CD14-positive monocyte (primary cell): ENCODE measurements around the gene COL4A2. TPM values are rescaled to one million over a fixed set of nuclear protein-coding genes. Genes with fewer than 3 reads are reported as not detected.
"Not testable (repeated sequence)": the region's sequence is repeated elsewhere in the genome, so short reads cannot be mapped to it uniquely, and the experiment has no call there.

ENCODE experiments used
- DNase-seq, 3 donors: peaks; one replicate each; pipeline ENCODE4 v3.0.0-alpha.2; 2011 to 2022
- H2AFZ ChIP-seq: 2 replicates; pipeline ENCODE4 v1.6.0; 2012; ENCODE audit warnings: mild to moderate bottlenecking, low read depth, low read length, inconsistent platforms; ENCODE audit not compliant: insufficient read depth, poor library complexity, severe bottlenecking
- H3K27ac ChIP-seq, 2 donors: 1 replicate in 1 of 2; 2 replicates in 1 of 2; pipeline ENCODE4 v1.5.1; 2012 to 2013; ENCODE audit warnings: low read length in 2 of 2, control low read depth in 1 of 2, inconsistent platforms in 1 of 2, low read depth in 1 of 2, mild to moderate bottlenecking in 1 of 2
- H3K27me3 ChIP-seq, 2 donors: one replicate each; pipeline versions ENCODE4 v1.6.0 to v1.6.1; 2011 to 2013; ENCODE audit warnings: low read length in 2 of 2; ENCODE audit not compliant: control insufficient read depth in 2 of 2, insufficient read depth in 2 of 2
- H3K36me3 ChIP-seq, 2 donors: replicated peaks in 1 of 2; 1 replicate in 1 of 2; 2 replicates in 1 of 2; pipeline versions ENCODE4 v1.5.1 to v1.6.1; 2012 to 2013; ENCODE audit warnings: low read length in 2 of 2, control low read depth in 1 of 2, inconsistent platforms in 1 of 2, mild to moderate bottlenecking in 1 of 2; ENCODE audit not compliant: insufficient read depth in 2 of 2, control insufficient read depth in 1 of 2
- H3K4me1 ChIP-seq, 2 donors: 1 replicate in 1 of 2; 2 replicates in 1 of 2; pipeline versions ENCODE4 v1.5.1 to v1.6.1; 2012 to 2013; ENCODE audit warnings: low read length in 2 of 2, control low read depth in 1 of 2, inconsistent platforms in 1 of 2, mild to moderate bottlenecking in 1 of 2, moderate library complexity in 1 of 2; ENCODE audit not compliant: insufficient read depth in 2 of 2, control insufficient read depth in 1 of 2
- H3K4me2 ChIP-seq: replicated peaks from 2 replicates; pipeline ENCODE3; 2012; ENCODE audit warnings: low read length, moderate library complexity, mild to moderate bottlenecking; ENCODE audit not compliant: poor library complexity, severe bottlenecking; ENCODE audit errors: extremely low read depth
- H3K4me3 ChIP-seq, 3 experiments: fragments of 200-600 bp in 1 of 3; sonication (generic) in 1 of 3; replicated peaks in 1 of 3; 1 replicate in 2 of 3; 2 replicates in 1 of 3; pipeline ENCODE4 v1.5.1; 2011 to 2013; ENCODE audit warnings: low read length in 3 of 3, mild to moderate bottlenecking in 3 of 3, control low read depth in 2 of 3, low read depth in 2 of 3, inconsistent platforms in 1 of 3, moderate library complexity in 1 of 3
- H3K79me2 ChIP-seq: 2 replicates; pipeline ENCODE4 v1.6.0; 2012; ENCODE audit warnings: mild to moderate bottlenecking, control low read depth, inconsistent platforms, low read length, moderate library complexity; ENCODE audit not compliant: insufficient read depth
- H3K9ac ChIP-seq: 2 replicates; pipeline ENCODE4 v1.6.0; 2017; ENCODE audit warnings: low read length, mild to moderate bottlenecking; ENCODE audit not compliant: insufficient read depth, poor library complexity, severe bottlenecking
- H3K9me3 ChIP-seq, 2 donors: replicated peaks in 1 of 2; 1 replicate in 1 of 2; 2 replicates in 1 of 2; pipeline versions ENCODE4 v1.5.1 to v1.6.1; 2012 to 2013; ENCODE audit warnings: low read length in 2 of 2, control low read depth in 1 of 2; ENCODE audit not compliant: control insufficient read depth in 1 of 2, insufficient read depth in 1 of 2
- H4K20me1 ChIP-seq: 2 replicates; pipeline ENCODE4 v1.6.0; 2012; ENCODE audit warnings: mild to moderate bottlenecking, low read length, control low read depth, moderate library complexity; ENCODE audit not compliant: insufficient read depth
- H3K27ac Mint-ChIP-seq, 7 donors: one replicate each; pipeline ENCODE4 v1.8.0; 2020; ENCODE audit warnings: mild to moderate bottlenecking in 7 of 7, mixed read lengths in 7 of 7, moderate library complexity in 6 of 7, inconsistent platforms in 2 of 7
- H3K27me3 Mint-ChIP-seq, 3 donors: one replicate each; pipeline ENCODE4 v1.8.0; 2021 to 2022; ENCODE audit warnings: low read depth in 3 of 3, mild to moderate bottlenecking in 3 of 3, mixed read lengths in 3 of 3, moderate library complexity in 3 of 3, inconsistent platforms in 1 of 3
- H3K36me3 Mint-ChIP-seq, 2 donors: one replicate each; pipeline ENCODE4 v1.8.0; 2020; ENCODE audit warnings: mixed read lengths in 2 of 2, inconsistent platforms in 1 of 2, mild to moderate bottlenecking in 1 of 2
- H3K4me1 Mint-ChIP-seq: one replicate; pipeline ENCODE4 v1.8.0; 2020; ENCODE audit warnings: mild to moderate bottlenecking, mixed read lengths
- H3K4me3 Mint-ChIP-seq, 2 donors: one replicate each; pipeline ENCODE4 v1.8.0; 2020; ENCODE audit warnings: mild to moderate bottlenecking in 2 of 2, mixed read lengths in 2 of 2, moderate library complexity in 1 of 2
- H3K9me3 Mint-ChIP-seq, 7 donors: one replicate each; pipeline ENCODE4 v1.8.0; 2020 to 2022; ENCODE audit warnings: mixed read lengths in 7 of 7, mild to moderate bottlenecking in 6 of 7, moderate library complexity in 6 of 7, inconsistent platforms in 2 of 7
- WGBS: methylation state at CpG from one replicate; pipeline ENCODE4 v1.1.5; 2013; ENCODE audit warnings: missing lambda C conversion rate; ENCODE audit not compliant: insufficient coverage; 5-methylcytosine and 5-hydroxymethylcytosine counted together
- intact Hi-C, 2 donors: fragments of 100-400 bp; cut with micrococcal nuclease; formaldehyde crosslinking; loops; one replicate each; pipeline versions ENCODE4 v1.15.0 to v1.15.1; 2023
- polyA plus RNA-seq, 3 donors: library from polyadenylated mRNA; depleted of rRNA in 1 of 3; unstranded in 2 of 3; stranded (reverse) in 1 of 3; fragments of 300-500 nt in 2 of 3; fragments of >200 nt in 1 of 3; fragmentation: Illumina TruSeq in 2 of 3; gene quantifications; 1 replicate in 2 of 3; 2 replicates in 1 of 3; pipeline ENCODE4 v1.2.3, GENCODE V29; 2012 to 2021
- TF ChIP-seq, protein P1 (sequence below): fragments of 200-600 bp; IDR thresholded peaks from one replicate; pipeline ENCODE4 v1.8.0; 2022; ENCODE audit warnings: antibody characterized with exemption, mild to moderate bottlenecking

The COL4A2 gene
- polyA plus RNA-seq, 3 donors = not detected

DNA sequence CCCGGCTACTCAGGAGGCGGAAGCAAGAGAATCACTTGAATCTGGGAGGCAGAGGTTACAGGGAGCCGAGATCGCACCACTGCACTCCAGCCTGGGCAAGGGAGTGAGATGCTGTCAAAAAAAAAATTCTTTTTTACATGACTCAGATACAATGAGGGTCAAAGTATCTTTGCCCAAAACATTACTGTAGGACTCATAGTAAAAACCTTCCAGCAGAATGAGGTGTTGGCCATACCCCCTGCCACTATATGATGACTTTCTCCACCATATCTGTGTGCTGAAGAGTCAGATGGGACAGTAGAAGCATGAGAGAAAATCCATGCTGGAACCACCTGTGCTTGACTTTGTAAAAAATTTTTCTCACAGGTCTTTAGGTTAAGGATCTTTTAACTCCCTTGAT, 86.7 kb downstream of the COL4A2 start:
- peaks cover 29 to 58% (median 35%) of the 10 kb centered on the region in 3 donors for H3K27me3 Mint-ChIP-seq
- WGBS = 95% methylated on average over 4 of the region's 4 CpGs
- Histone ChIP-seq H3K4me2 (no peak overlapping the region), H3K4me1 (no peaks in the 10 kb centered on the region), H3K79me2 (no peaks in the 10 kb centered on the region), H3K4me3 (no peak overlapping the region), H3K36me3 (no peaks in the 10 kb centered on the region), H3K9me3 (peaks cover 0 to 7% of the 10 kb centered on the region in 2 donors), H4K20me1 (no peaks in the 10 kb centered on the region), H3K9ac (no peak overlapping the region), H3K27ac (no peak overlapping the region), H2AFZ (no peak overlapping the region), H3K27me3 (peaks cover 5 to 9% of the 10 kb centered on the region in 2 donors)
- peaks cover 3 to 24% (median 15%) of the 10 kb centered on the region in 7 donors for H3K9me3 Mint-ChIP-seq
- no peak overlapping the region for H3K27ac Mint-ChIP-seq
- no peaks in the 10 kb centered on the region for H3K4me1 Mint-ChIP-seq
- TF ChIP-seq, protein P1, sequence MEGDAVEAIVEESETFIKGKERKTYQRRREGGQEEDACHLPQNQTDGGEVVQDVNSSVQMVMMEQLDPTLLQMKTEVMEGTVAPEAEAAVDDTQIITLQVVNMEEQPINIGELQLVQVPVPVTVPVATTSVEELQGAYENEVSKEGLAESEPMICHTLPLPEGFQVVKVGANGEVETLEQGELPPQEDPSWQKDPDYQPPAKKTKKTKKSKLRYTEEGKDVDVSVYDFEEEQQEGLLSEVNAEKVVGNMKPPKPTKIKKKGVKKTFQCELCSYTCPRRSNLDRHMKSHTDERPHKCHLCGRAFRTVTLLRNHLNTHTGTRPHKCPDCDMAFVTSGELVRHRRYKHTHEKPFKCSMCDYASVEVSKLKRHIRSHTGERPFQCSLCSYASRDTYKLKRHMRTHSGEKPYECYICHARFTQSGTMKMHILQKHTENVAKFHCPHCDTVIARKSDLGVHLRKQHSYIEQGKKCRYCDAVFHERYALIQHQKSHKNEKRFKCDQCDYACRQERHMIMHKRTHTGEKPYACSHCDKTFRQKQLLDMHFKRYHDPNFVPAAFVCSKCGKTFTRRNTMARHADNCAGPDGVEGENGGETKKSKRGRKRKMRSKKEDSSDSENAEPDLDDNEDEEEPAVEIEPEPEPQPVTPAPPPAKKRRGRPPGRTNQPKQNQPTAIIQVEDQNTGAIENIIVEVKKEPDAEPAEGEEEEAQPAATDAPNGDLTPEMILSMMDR = no peak
- no peak for DNase-seq
- no peaks in the 10 kb centered on the region for H3K36me3 Mint-ChIP-seq
- H3K4me3 Mint-ChIP-seq = no peak overlapping the region
- intact Hi-C loops = no loop called here

DNA sequence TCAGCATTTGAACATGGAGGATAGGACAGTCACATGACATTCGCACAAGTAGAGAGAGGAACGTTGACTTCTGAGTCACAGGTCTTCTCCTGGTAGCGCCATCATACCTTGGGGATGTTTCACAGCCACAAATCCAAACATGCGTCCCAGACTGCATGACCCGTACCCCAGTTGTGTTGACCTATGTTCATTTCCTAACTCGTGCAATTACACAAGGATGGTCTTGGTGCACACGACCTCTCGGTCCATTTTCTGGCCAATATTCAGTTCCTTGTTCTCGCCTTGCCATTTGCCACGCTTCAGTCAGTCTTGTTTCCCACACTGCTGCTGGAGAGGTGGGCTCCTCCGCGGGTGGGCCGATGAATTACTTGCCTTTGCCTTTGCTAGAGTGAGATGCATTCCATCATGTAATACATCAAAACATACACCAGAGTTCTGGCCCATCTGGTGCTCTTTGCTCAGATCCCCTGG, 87.3 kb downstream of the COL4A2 start:
- peaks cover 0 to 6% of the 10 kb centered on the region in 2 donors for H3K9me3 ChIP-seq
- peaks cover 3 to 24% (median 15%) of the 10 kb centered on the region in 7 donors for H3K9me3 Mint-ChIP-seq
- H3K27me3 ChIP-seq = peaks cover 10 to 15% of the 10 kb centered on the region in 2 donors
- H3K4me3 ChIP-seq = no peak overlapping the region
- no peaks in the 10 kb centered on the region for H3K4me1 ChIP-seq
- TF ChIP-seq, protein P1 = no peak
- H3K4me3 Mint-ChIP-seq = no peak overlapping the region
- H3K36me3 ChIP-seq = no peaks in the 10 kb centered on the region
- no peak overlapping the region for H2AFZ ChIP-seq
- H3K9ac ChIP-seq = no peak overlapping the region
- no peaks in the 10 kb centered on the region for H4K20me1 ChIP-seq
- 96% methylated on average over 10 of the region's 13 CpGs for WGBS
- DNase-seq = no peak
- no peaks in the 10 kb centered on the region for H3K36me3 Mint-ChIP-seq
- no peaks in the 10 kb centered on the region for H3K4me1 Mint-ChIP-seq
- no peak overlapping the region for H3K4me2 ChIP-seq
- no peak overlapping the region for H3K27ac ChIP-seq
- intact Hi-C loops = no loop called here
- no peaks in the 10 kb centered on the region for H3K79me2 ChIP-seq
- peaks cover 29 to 57% (median 37%) of the 10 kb centered on the region in 3 donors for H3K27me3 Mint-ChIP-seq
- no peak overlapping the region for H3K27ac Mint-ChIP-seq

- peaks cover 13 to 27% of the 10 kb centered on the region in 2 donors for H3K27me3 ChIP-seq
- intact Hi-C loops, H3K9ac ChIP-seq, H3K36me3 ChIP-seq, H3K27ac ChIP-seq, H3K4me1 ChIP-seq, H3K9me3 ChIP-seq, H3K4me3 ChIP-seq, H2AFZ ChIP-seq, H3K4me3 Mint-ChIP-seq, DNase-seq, H4K20me1 ChIP-seq, H3K79me2 ChIP-seq, H3K36me3 Mint-ChIP-seq, H3K27ac Mint-ChIP-seq, H3K4me1 Mint-ChIP-seq, H3K4me2 ChIP-seq: not testable (repeated sequence)
- Mint-ChIP-seq H3K27me3 (peaks cover 32 to 60% (median 37%) of the 10 kb centered on the region in 3 donors), H3K9me3 (peaks cover 3 to 19% (median 12%) of the 10 kb centered on the region in 7 donors)
- 95% methylated on average over 10 of the region's 14 CpGs for WGBS
Measured at GRCh38 chr13:110395616-110396015, 88.5 kb downstream of the COL4A2 start.
